A673 (cell line): Measurements from ENCODE around the gene ZDHHC6. TPM values are rescaled to one million over a fixed set of nuclear protein-coding genes. Genes with fewer than 3 reads are reported as not detected.

Source experiments
- Bru-seq: library from RNA; stranded (reverse); fragments of 400-500 nt; gene quantifications from one replicate; lab custom pipeline; 2021; lab: Mats Ljungman, UMichigan
- BruChase-seq, 2 experiments: library from RNA; stranded (reverse); fragments of 400-500 nt; gene quantifications; one replicate each; lab custom pipeline; 2021; lab: Mats Ljungman, UMichigan
- BruUV-seq: library from RNA; stranded (reverse); fragments of 400-500 nt; replicated peaks from 2 replicates; lab custom pipeline; 2021; lab: Mats Ljungman, UMichigan
- CTCF ChIA-PET: fragments of 300-600 bp; sonication (Branson Sonifier 250); formaldehyde crosslinking; loops from one replicate; lab custom pipeline; 2022; ENCODE audit warnings: antibody characterized with exemption; lab: Charles Lee
- POLR2A ChIA-PET: fragments of 300-600 bp; sonication (Branson Sonifier 250); formaldehyde crosslinking; loops from one replicate; lab custom pipeline; 2022; ENCODE audit warnings: antibody characterized with exemption; ENCODE audit not compliant: low non-redundant PET; lab: Charles Lee
- DNase-seq: peaks from one replicate; pipeline ENCODE4 v3.0.0-alpha.2; 2015; ENCODE audit warnings: low spot score
- H3K27ac ChIP-seq: fragments of 200-600 bp; sonication (generic); 2 replicates; pipeline ENCODE4 v1.5.1; 2016; ENCODE audit warnings: mixed run types, low read depth, mild to moderate bottlenecking, mixed read lengths, antibody characterized with exemption, low read length; ENCODE audit not compliant: poor library complexity, severe bottlenecking
- H3K27me3 ChIP-seq: fragments of 200-600 bp; sonication (generic); replicated peaks from 2 replicates; pipeline ENCODE4 v1.6.1; 2017; ENCODE audit warnings: mixed run types, low read depth, mild to moderate bottlenecking, mixed read lengths, antibody characterized with exemption, low read length; ENCODE audit not compliant: insufficient read depth, poor library complexity
- H3K36me3 ChIP-seq: fragments of 200-600 bp; sonication (generic); 2 replicates; pipeline ENCODE4 v1.6.1; 2016; ENCODE audit warnings: mixed run types, mild to moderate bottlenecking, mixed read lengths, antibody characterized with exemption, low read length; ENCODE audit not compliant: insufficient read depth, poor library complexity, severe bottlenecking
- H3K4me1 ChIP-seq: fragments of 200-600 bp; sonication (generic); 2 replicates; pipeline ENCODE4 v1.6.1; 2017; ENCODE audit warnings: mixed run types, mild to moderate bottlenecking, mixed read lengths, antibody characterized with exemption, low read length; ENCODE audit not compliant: insufficient read depth, poor library complexity, severe bottlenecking
- H3K4me3 ChIP-seq: fragments of 200-600 bp; sonication (generic); 2 replicates; pipeline ENCODE4 v1.5.1; 2016; ENCODE audit warnings: low read depth, mixed run types, mild to moderate bottlenecking, mixed read lengths, low read length; ENCODE audit not compliant: poor library complexity, severe bottlenecking
- H3K9me3 ChIP-seq: fragments of 200-600 bp; sonication (generic); 2 replicates; pipeline ENCODE4 v1.6.1; 2016; ENCODE audit warnings: mixed run types, low read depth, mild to moderate bottlenecking, mixed read lengths, antibody characterized with exemption, low read length; ENCODE audit not compliant: poor library complexity, severe bottlenecking
- CTCF ChIP-seq: fragments of 300-800, 200-600 bp; sonication (generic); conservative IDR thresholded peaks from 2 replicates; pipeline ENCODE4 v1.5.1; 2017; ENCODE audit warnings: low read depth, mild to moderate bottlenecking, antibody characterized with exemption, low read length, moderate library complexity, mixed read lengths
- EZH2 ChIP-seq: fragments of 200-600 bp; sonication (generic); IDR thresholded peaks from 2 replicates; pipeline ENCODE4 v1.6.1; 2017; ENCODE audit warnings: borderline replicate concordance, low read depth, mild to moderate bottlenecking, mixed read lengths, antibody characterized with exemption, low read length; ENCODE audit not compliant: poor library complexity, severe bottlenecking
- intact Hi-C: fragments of 100-400 bp; cut with micrococcal nuclease; formaldehyde crosslinking; loops from one replicate; pipeline ENCODE4 v1.10.0; 2022; ENCODE audit not compliant: unreplicated experiment
- long read RNA-seq: library from polyadenylated mRNA; stranded (forward); transcript quantifications from one replicate; pipeline ENCODE4 v2.0.0, GENCODE V29; 2022
- total RNA-seq: library from RNA; stranded (reverse); gene quantifications from 2 replicates; pipeline ENCODE4 v1.2.3, GENCODE V29; 2021

The ZDHHC6 gene, protein sequence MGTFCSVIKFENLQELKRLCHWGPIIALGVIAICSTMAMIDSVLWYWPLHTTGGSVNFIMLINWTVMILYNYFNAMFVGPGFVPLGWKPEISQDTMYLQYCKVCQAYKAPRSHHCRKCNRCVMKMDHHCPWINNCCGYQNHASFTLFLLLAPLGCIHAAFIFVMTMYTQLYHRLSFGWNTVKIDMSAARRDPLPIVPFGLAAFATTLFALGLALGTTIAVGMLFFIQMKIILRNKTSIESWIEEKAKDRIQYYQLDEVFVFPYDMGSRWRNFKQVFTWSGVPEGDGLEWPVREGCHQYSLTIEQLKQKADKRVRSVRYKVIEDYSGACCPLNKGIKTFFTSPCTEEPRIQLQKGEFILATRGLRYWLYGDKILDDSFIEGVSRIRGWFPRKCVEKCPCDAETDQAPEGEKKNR
- total RNA-seq (34.8 and 38.8 TPM in 2 replicates), Bru-seq, nascent RNA (percentile 86 among the genes with signal in this experiment), BruChase-seq, experiment 1, labeled RNA remaining after a 2-hour chase (percentile 86 among the genes with signal in this experiment), BruChase-seq, experiment 2, labeled RNA remaining after a 6-hour chase (percentile 82 among the genes with signal in this experiment)
- long read RNA-seq, transcript ZDHHC6-202 (11 exons, 2,170 nt): major isoform, 27 of 60 reads
- long read RNA-seq, partial matches to known transcripts: 6 of 60 reads
- long read RNA-seq, other reads (novel, unspliced or antisense): 25 of 60 reads

GRCh38 chr10:112446855-112447619, at the start of gene ZDHHC6, which contains the start of gene VTI1A:
ZDHHC6 (minus strand) TSS chr10:112446914; CDS start chr10:112445436, 1,478 bp downstream.
VTI1A (plus strand) TSS chr10:112447215; CDS start chr10:112447374, 159 bp downstream.
- POLR2A ChIA-PET: no interaction called here
- CTCF ChIA-PET: interaction anchor here (1.0 kb wide), 1 partner anchor 25 kb away, joined by 3 read pairs; no protein-coding TSS in a partner anchor
- peak; percentile 89 for DNase-seq

DNA sequence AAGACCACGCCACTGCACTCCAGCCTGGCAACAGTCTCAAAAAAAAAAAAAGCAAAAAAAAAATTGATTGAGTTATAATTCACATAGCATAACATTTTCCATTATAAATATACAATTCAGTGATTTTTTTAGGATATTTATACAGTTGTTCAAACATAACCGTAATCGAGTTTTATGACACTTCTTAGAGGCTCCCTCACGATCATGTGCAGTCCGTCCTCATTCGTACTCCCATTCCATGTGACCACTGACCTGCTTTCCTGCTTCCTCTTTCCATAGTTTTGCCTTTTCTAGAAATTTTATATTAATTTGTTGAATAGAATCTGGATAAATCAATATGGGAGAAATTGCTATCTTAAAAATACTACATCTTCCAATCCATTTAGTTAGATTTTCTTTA, 46.0 kb upstream of the ZDHHC6 start:
- intact Hi-C loops: no loop called here
- TF ChIP-seq CTCF (no peak), EZH2 (no peak)
- POLR2A ChIA-PET: no interaction called here
- CTCF ChIA-PET: no interaction called here
- H3K4me1 ChIP-seq: peaks cover 12% of the 10 kb centered on the region
- H3K36me3 ChIP-seq: no peaks in the 10 kb centered on the region
- H3K9me3 ChIP-seq: no peaks in the 10 kb centered on the region
- no peak overlapping the region for H3K4me3 ChIP-seq
- DNase-seq: no peak
- BruUV-seq: no TSS peak
- no peaks in the 10 kb centered on the region for H3K27me3 ChIP-seq
- H3K27ac ChIP-seq: no peak overlapping the region

More at GRCh38 chr10:112446855-112447619, at the start of gene ZDHHC6, which contains the start of gene VTI1A:
- H3K4me1 ChIP-seq: peaks cover 5% of the 10 kb centered on the region
- H3K4me3 ChIP-seq: peak within 1 kb of the TSS; percentile 91
- peak within 1 kb of the TSS; percentile 98 for H3K27ac ChIP-seq
- H3K36me3 ChIP-seq: peaks cover 17% of the 10 kb centered on the region
- no peaks in the 10 kb centered on the region for H3K9me3 ChIP-seq
- BruUV-seq: no TSS peak
- intact Hi-C loops: no loop called here
- no peak for TF ChIP-seq EZH2
- 0 out of 2 replicates have a peak, but pooled peaks have one; percentile 30 for TF ChIP-seq CTCF
- H3K27me3 ChIP-seq: no peaks in the 10 kb centered on the region

DNA sequence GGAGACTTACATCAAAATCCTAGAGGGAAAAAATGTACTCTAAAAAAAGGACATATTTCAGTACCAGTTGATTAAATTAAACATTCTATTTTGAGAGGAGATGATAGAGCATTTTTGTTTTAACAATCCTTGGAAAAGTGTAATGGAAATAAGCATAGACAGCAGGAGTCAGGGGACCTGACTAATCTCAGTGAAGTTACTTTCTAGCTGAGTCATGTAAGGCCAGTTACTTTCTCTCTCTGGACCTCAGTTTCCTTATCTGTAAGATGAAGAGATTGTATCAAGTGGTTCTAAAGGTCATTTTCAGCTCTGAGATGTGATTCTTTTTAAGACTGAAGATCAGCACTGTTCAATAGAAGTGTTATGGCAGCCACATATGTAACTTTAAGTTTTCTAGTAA, 44.4 kb upstream of the ZDHHC6 start:
- Histone ChIP-seq H3K4me3 (no peak overlapping the region), H3K27ac (no peak overlapping the region), H3K9me3 (no peaks in the 10 kb centered on the region), H3K4me1 (peaks cover 12% of the 10 kb centered on the region), H3K36me3 (no peaks in the 10 kb centered on the region), H3K27me3 (no peaks in the 10 kb centered on the region)
- TF ChIP-seq EZH2 (no peak), CTCF (no peak)
- no peak for DNase-seq
- intact Hi-C loops: no loop called here
- CTCF ChIA-PET: no interaction called here
- no TSS peak for BruUV-seq
- POLR2A ChIA-PET: no interaction called here
